ENCODE measurements around the gene UBXN11.

The UBXN11 gene

GRCh38 chr1:26283279-26283853 lies 23.1 kb downstream of the UBXN11 start:
- TF ChIP-seq CTCF (IDR thresholded peaks at IDR 0.05; ENCODE audit: low read length) (no peak), EZH2 (IDR thresholded peaks at IDR 0.05; ENCODE audit: borderline replicate concordance, low read length) (no peak)
- Histone ChIP-seq H4K20me1 (ENCODE audit: insufficient read depth, low read length) (no peaks in the 10 kb centered on the region), H2AFZ (ENCODE audit: low read length) (no peak overlapping the region), H3K9ac (ENCODE audit: low read length) (no peak overlapping the region), H3F3A (ENCODE audit: insufficient read depth, low read length) (peaks cover 15% of the 10 kb centered on the region; the same call in 1 of the 2 replicates), H3K9me3 (ENCODE audit: low read length) (no peaks in the 10 kb centered on the region), H3K4me3 (ENCODE audit: low read depth, low read length, poor library complexity, severe bottlenecking) (no peak overlapping the region), H3K79me2 (ENCODE audit: insufficient read depth, low read length) (no peaks in the 10 kb centered on the region), H3K27me3 (ENCODE audit: insufficient read depth, low read length) (no peaks in the 10 kb centered on the region), H3K27ac (ENCODE audit: low read depth, low read length, poor library complexity, severe bottlenecking) (peak overlapping the region; percentile 100), H3K4me2 (ENCODE audit: low read length) (no peak overlapping the region), H3K4me1 (ENCODE audit: insufficient read depth, low read length, severe bottlenecking) (peaks cover 81% of the 10 kb centered on the region), H3K9me2 (ENCODE audit: low read depth, low read length) (no peaks in the 10 kb centered on the region), H3K36me3 (ENCODE audit: insufficient read depth, low read length) (peaks cover 21% of the 10 kb centered on the region; the same call in 1 of the 2 replicates)

- Histone ChIP-seq H3F3A (ENCODE audit: insufficient read depth, low read length) (0 out of 2 replicates have a peak, but pooled peaks cover 10% of the 10 kb centered on the region), H3K9me3 (ENCODE audit: low read length) (no peaks in the 10 kb centered on the region), H3K4me1 (ENCODE audit: insufficient read depth, low read length, severe bottlenecking) (peaks cover 72% of the 10 kb centered on the region), H3K9me2 (ENCODE audit: low read depth, low read length) (no peaks in the 10 kb centered on the region), H2AFZ (ENCODE audit: low read length) (no peak overlapping the region), H3K36me3 (ENCODE audit: insufficient read depth, low read length) (peaks cover 28% of the 10 kb centered on the region; the same call in 1 of the 2 replicates), H4K20me1 (ENCODE audit: insufficient read depth, low read length) (no peaks in the 10 kb centered on the region), H3K79me2 (ENCODE audit: insufficient read depth, low read length) (no peaks in the 10 kb centered on the region), H3K27ac (ENCODE audit: low read depth, low read length, poor library complexity, severe bottlenecking) (no peak overlapping the region), H3K4me2 (ENCODE audit: low read length) (no peak overlapping the region), H3K9ac (ENCODE audit: low read length) (no peak overlapping the region; the same call in 1 of the 2 replicates), H3K4me3 (ENCODE audit: low read depth, low read length, poor library complexity, severe bottlenecking) (no peak overlapping the region), H3K27me3 (ENCODE audit: insufficient read depth, low read length) (no peaks in the 10 kb centered on the region)
- no peak for TF ChIP-seq EZH2 (IDR thresholded peaks at IDR 0.05; ENCODE audit: borderline replicate concordance, low read length)
- no peak for TF ChIP-seq CTCF (IDR thresholded peaks at IDR 0.05; ENCODE audit: low read length)
These were observed 24.0 kb downstream of the UBXN11 start for GRCh38 chr1:26282401-26282918.

- Histone ChIP-seq H3K4me2 (ENCODE audit: low read length) (peak overlapping the region; percentile 100; the same call in 1 of the 2 replicates), H3K79me2 (ENCODE audit: insufficient read depth, low read length) (no peaks in the 10 kb centered on the region), H3K9me2 (ENCODE audit: low read depth, low read length) (no peaks in the 10 kb centered on the region), H3K9me3 (ENCODE audit: low read length) (no peaks in the 10 kb centered on the region), H3K27me3 (ENCODE audit: insufficient read depth, low read length) (no peaks in the 10 kb centered on the region), H3K9ac (ENCODE audit: low read length) (no peak overlapping the region; the same call in 1 of the 2 replicates), H3K4me3 (ENCODE audit: low read depth, low read length, poor library complexity, severe bottlenecking) (no peak overlapping the region), H3F3A (ENCODE audit: insufficient read depth, low read length) (0 out of 2 replicates have a peak, but pooled peaks cover 8% of the 10 kb centered on the region), H2AFZ (ENCODE audit: low read length) (no peak overlapping the region), H3K4me1 (ENCODE audit: insufficient read depth, low read length, severe bottlenecking) (peaks cover 67% of the 10 kb centered on the region), H3K36me3 (ENCODE audit: insufficient read depth, low read length) (peaks cover 33% of the 10 kb centered on the region), H3K27ac (ENCODE audit: low read depth, low read length, poor library complexity, severe bottlenecking) (peak overlapping the region; percentile 56), H4K20me1 (ENCODE audit: insufficient read depth, low read length) (no peaks in the 10 kb centered on the region)
- TF ChIP-seq EZH2 (IDR thresholded peaks at IDR 0.05; ENCODE audit: borderline replicate concordance, low read length) = no peak
These were observed 24.5 kb downstream of the UBXN11 start for GRCh38 chr1:26281971-26282370.
